PC-3 (cell line): ENCODE results near the gene MATCAP1. TPM values are rescaled to one million over a fixed set of nuclear protein-coding genes. Genes with fewer than 3 reads are reported as not detected.

Experiments used
- ATAC-seq: fragments of 200-7000 bp; cut with Tn5 transposase; 2 replicates; pipeline ENCODE4 v1.9.1; 2020; ENCODE audit warnings: mild to moderate bottlenecking, moderate library complexity
- BruUV-seq: library from RNA; stranded (reverse); fragments of 400-500 nt; replicated peaks from 2 replicates; lab custom pipeline; 2021; lab: Mats Ljungman, UMichigan
- CTCF ChIA-PET: fragments of 300-600 bp; sonication (Branson Sonifier 250); formaldehyde crosslinking; loops from one replicate; lab custom pipeline; 2022; ENCODE audit warnings: antibody characterized with exemption; lab: Charles Lee
- POLR2A ChIA-PET: fragments of 300-600 bp; sonication (Branson Sonifier 250); formaldehyde crosslinking; loops from one replicate; lab custom pipeline; 2022; ENCODE audit warnings: antibody characterized with exemption; ENCODE audit not compliant: unreplicated experiment; lab: Charles Lee
- DNase-seq: peaks from one replicate; pipeline ENCODE4 v3.0.0-alpha.2; 2015
- H2AFZ ChIP-seq: fragments of 300-600 bp; sonication (generic); 2 replicates; pipeline ENCODE4 v1.6.0; 2016; ENCODE audit warnings: antibody characterized with exemption, low read length
- H3F3A ChIP-seq: fragments of 300-600 bp; sonication (generic); one replicate; pipeline ENCODE4 v1.6.0; 2017; ENCODE audit warnings: antibody characterized with exemption, low read length, control low read depth, mild to moderate bottlenecking; ENCODE audit not compliant: unreplicated experiment
- H3K27ac ChIP-seq: fragments of 300-600 bp; sonication (generic); 2 replicates; pipeline ENCODE4 v1.5.1; 2016; ENCODE audit warnings: mild to moderate bottlenecking, low read length
- H3K27me3 ChIP-seq: fragments of 300-600 bp; sonication (generic); 2 replicates; pipeline ENCODE4 v1.6.1; 2016; ENCODE audit warnings: low read length, mixed read lengths
- H3K36me3 ChIP-seq: fragments of 300-600 bp; sonication (generic); 2 replicates; pipeline ENCODE4 v1.6.1; 2016; ENCODE audit warnings: low read depth, mixed run types, low read length, mixed read lengths
- H3K4me1 ChIP-seq: fragments of 300-600 bp; sonication (generic); 2 replicates; pipeline ENCODE4 v1.5.1; 2016; ENCODE audit warnings: low read length; ENCODE audit not compliant: insufficient read depth
- H3K4me2 ChIP-seq: fragments of 300-600 bp; sonication (generic); 2 replicates; pipeline ENCODE4 v1.6.0; 2016; ENCODE audit warnings: low read length
- H3K4me3 ChIP-seq: fragments of 300-600 bp; sonication (generic); 2 replicates; pipeline ENCODE4 v1.5.1; 2016; ENCODE audit warnings: mild to moderate bottlenecking, low read length, mixed read lengths
- H3K79me2 ChIP-seq: fragments of 300-600 bp; sonication (generic); 2 replicates; pipeline ENCODE4 v1.6.1; 2017; ENCODE audit warnings: low read length, mixed read lengths
- H3K9ac ChIP-seq: fragments of 300-600 bp; sonication (generic); 2 replicates; pipeline ENCODE4 v1.6.0; 2016; ENCODE audit warnings: mild to moderate bottlenecking, low read length
- H3K9me2 ChIP-seq: fragments of 300-600 bp; sonication (generic); replicated peaks from 2 replicates; pipeline ENCODE4 v1.6.1; 2016; ENCODE audit warnings: mixed run types, low read length, mixed read lengths
- H3K9me3 ChIP-seq: fragments of 300-600 bp; sonication (generic); 2 replicates; pipeline ENCODE4 v1.6.1; 2016; ENCODE audit warnings: low read length, mixed read lengths
- H4K20me1 ChIP-seq: fragments of 300-600 bp; sonication (generic); 2 replicates; pipeline ENCODE4 v1.6.1; 2016; ENCODE audit warnings: low read length, mixed read lengths
- CTCF ChIP-seq: fragments of 300-600 bp; sonication (generic); conservative IDR thresholded peaks from 2 replicates; pipeline ENCODE4 v1.5.1; 2017; ENCODE audit warnings: antibody characterized with exemption, low read depth, mild to moderate bottlenecking, low read length
- EZH2 ChIP-seq: fragments of 300-600 bp; sonication (generic); IDR thresholded peaks from one replicate; pipeline ENCODE4 v1.6.1; 2017; ENCODE audit warnings: antibody characterized with exemption, mild to moderate bottlenecking, low read length; ENCODE audit not compliant: unreplicated experiment
- EZH2phosphoT487 ChIP-seq: fragments of 300-600 bp; sonication (generic); IDR thresholded peaks from 2 replicates; pipeline ENCODE4 v1.6.1; 2018; ENCODE audit warnings: mild to moderate bottlenecking, antibody characterized with exemption, low read length, borderline replicate concordance
- intact Hi-C: fragments of 100-400 bp; cut with micrococcal nuclease; formaldehyde crosslinking; loops from 2 replicates; pipeline ENCODE4 v1.9.0; 2023
- total RNA-seq: library from RNA; depleted of rRNA; stranded (reverse); fragments of >200 nt; gene quantifications from 2 replicates; pipeline ENCODE4 v1.2.3, GENCODE V29; 2014

The MATCAP1 gene
- total RNA-seq, 1 experiment from 2014 or later, result 29.6 TPM

- H4K20me1 ChIP-seq, result no peaks in the 10 kb centered on the region
- no peaks in the 10 kb centered on the region for H3K27me3 ChIP-seq
- no peak overlapping the region for H3K4me3 ChIP-seq
- intact Hi-C loops, result no loop called here
- H3K36me3 ChIP-seq, result no peaks in the 10 kb centered on the region
- no peak for ATAC-seq
- no peaks in the 10 kb centered on the region for H3K79me2 ChIP-seq
- H3K4me2 ChIP-seq, result no peak overlapping the region
- no peak overlapping the region for H2AFZ ChIP-seq
- H3K4me1 ChIP-seq, result peaks cover 28% of the 10 kb centered on the region
- no peaks in the 10 kb centered on the region for H3K9me2 ChIP-seq
- CTCF ChIA-PET, result no interaction called here
- DNase-seq, result no peak
- H3K27ac ChIP-seq, result no peak overlapping the region
- POLR2A ChIA-PET, result no interaction called here
- no peak overlapping the region for H3K9ac ChIP-seq
- no peaks in the 10 kb centered on the region for H3K9me3 ChIP-seq
- H3F3A ChIP-seq, result no peaks in the 10 kb centered on the region
- no TSS peak for BruUV-seq
- TF ChIP-seq EZH2phosphoT487 (no peak), EZH2 (no peak), CTCF (no peak)
Observed at GRCh38 chr16:67204076-67204475, 20.3 kb upstream of the MATCAP1 start.

- no peaks in the 10 kb centered on the region for H3K79me2 ChIP-seq
- H3K27me3 ChIP-seq, result no peaks in the 10 kb centered on the region
- H3K4me1 ChIP-seq, result peaks cover 21% of the 10 kb centered on the region
- intact Hi-C loops, result no loop called here
- ATAC-seq (no peak), DNase-seq (no peak)
- no peaks in the 10 kb centered on the region for H4K20me1 ChIP-seq
- no peaks in the 10 kb centered on the region for H3F3A ChIP-seq
- CTCF ChIA-PET, result no interaction called here
- H3K4me3 ChIP-seq, result no peak overlapping the region
- BruUV-seq, result no TSS peak
- no peak overlapping the region for H3K27ac ChIP-seq
- no peaks in the 10 kb centered on the region for H3K9me2 ChIP-seq
- no peaks in the 10 kb centered on the region for H3K36me3 ChIP-seq
- no peak overlapping the region for H2AFZ ChIP-seq
- no peak overlapping the region for H3K4me2 ChIP-seq
- no peak overlapping the region for H3K9ac ChIP-seq
- H3K9me3 ChIP-seq, result no peaks in the 10 kb centered on the region
- TF ChIP-seq EZH2phosphoT487 (no peak), EZH2 (no peak), CTCF (no peak)
- POLR2A ChIA-PET, result no interaction called here
Observed at GRCh38 chr16:67202956-67203493, 19.3 kb upstream of the MATCAP1 start.

- BruUV-seq, result no TSS peak
- no peaks in the 10 kb centered on the region for H3K79me2 ChIP-seq
- TF ChIP-seq EZH2, result no peak
- no peak for TF ChIP-seq EZH2phosphoT487
- no peak for TF ChIP-seq CTCF
- peaks cover 15% of the 10 kb centered on the region for H3K4me1 ChIP-seq
- no peaks in the 10 kb centered on the region for H3F3A ChIP-seq
- no peak overlapping the region for H3K9ac ChIP-seq
- H3K27ac ChIP-seq, result no peak overlapping the region
- ChIA-PET POLR2A (no interaction called here), CTCF (no interaction called here)
- no peaks in the 10 kb centered on the region for H4K20me1 ChIP-seq
- H3K9me2 ChIP-seq, result no peaks in the 10 kb centered on the region
- H3K36me3 ChIP-seq, result no peaks in the 10 kb centered on the region
- H3K4me2 ChIP-seq, result no peak overlapping the region
- no peak for ATAC-seq
- H3K27me3 ChIP-seq, result no peaks in the 10 kb centered on the region
- no peak for DNase-seq
- H3K9me3 ChIP-seq, result no peaks in the 10 kb centered on the region
- intact Hi-C loops, result no loop called here
- no peak overlapping the region for H3K4me3 ChIP-seq
- no peak overlapping the region for H2AFZ ChIP-seq
Observed at GRCh38 chr16:67202426-67202825, 18.7 kb upstream of the MATCAP1 start.
